ENCODE measurements around the gene RIC3. TPM values are rescaled to one million over a fixed set of nuclear protein-coding genes. Genes with fewer than 3 reads are reported as not detected.

RIC3 gene, protein sequence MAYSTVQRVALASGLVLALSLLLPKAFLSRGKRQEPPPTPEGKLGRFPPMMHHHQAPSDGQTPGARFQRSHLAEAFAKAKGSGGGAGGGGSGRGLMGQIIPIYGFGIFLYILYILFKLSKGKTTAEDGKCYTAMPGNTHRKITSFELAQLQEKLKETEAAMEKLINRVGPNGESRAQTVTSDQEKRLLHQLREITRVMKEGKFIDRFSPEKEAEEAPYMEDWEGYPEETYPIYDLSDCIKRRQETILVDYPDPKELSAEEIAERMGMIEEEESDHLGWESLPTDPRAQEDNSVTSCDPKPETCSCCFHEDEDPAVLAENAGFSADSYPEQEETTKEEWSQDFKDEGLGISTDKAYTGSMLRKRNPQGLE
- 8.9 and 9.1 TPM in 2 replicates for total RNA-seq
- long read RNA-seq, transcript RIC3-203 (6 exons, 2,929 nt), result major isoform, 7 of 24 reads
- long read RNA-seq, partial matches to known transcripts, result 0 of 24 reads
- long read RNA-seq, other reads (novel, unspliced or antisense), result 17 of 24 reads

- Mint-ChIP-seq H3K27me3 (ENCODE audit: low read depth) (peaks cover 74% of the 10 kb centered on the region), H3K9me3 (peaks cover 2% of the 10 kb centered on the region), H3K4me1 (peaks cover 15% of the 10 kb centered on the region), H3K36me3 (ENCODE audit: low read depth) (no peaks in the 10 kb centered on the region), H3K27ac (ENCODE audit: unreplicated experiment) (peak within 1 kb of the TSS; percentile 17), H3K4me3 (peak within 1 kb of the TSS; percentile 65)
- TF ChIP-seq CTCF (conservative IDR thresholded peaks at IDR 0.05), result peak; percentile 26
- DNase-seq (ENCODE audit: low read depth, low spot score), result peak; percentile 4
Observed at GRCh38 chr11:8168485-8169257, at the start of gene RIC3. Gene RIC3 (minus strand): TSS chr11:8169025. CDS start chr11:8168989, 36 bp downstream.

- no peak for DNase-seq (ENCODE audit: low read depth, low spot score)
- no peak overlapping the region for H3K4me3 Mint-ChIP-seq
- H3K27ac Mint-ChIP-seq (ENCODE audit: unreplicated experiment), result no peak overlapping the region
- no peaks in the 10 kb centered on the region for H3K36me3 Mint-ChIP-seq (ENCODE audit: low read depth)
- H3K9me3 Mint-ChIP-seq, result no peaks in the 10 kb centered on the region
- H3K4me1 Mint-ChIP-seq, result peaks cover 13% of the 10 kb centered on the region
- TF ChIP-seq CTCF (conservative IDR thresholded peaks at IDR 0.05), result no peak
- H3K27me3 Mint-ChIP-seq (ENCODE audit: low read depth), result no peaks in the 10 kb centered on the region
Observed at GRCh38 chr11:8218409-8218808, 49.6 kb upstream of the RIC3 start.

- Mint-ChIP-seq H3K27ac (ENCODE audit: unreplicated experiment) (no peak overlapping the region), H3K4me1 (peaks cover 9% of the 10 kb centered on the region), H3K36me3 (ENCODE audit: low read depth) (no peaks in the 10 kb centered on the region), H3K9me3 (no peaks in the 10 kb centered on the region), H3K27me3 (ENCODE audit: low read depth) (no peaks in the 10 kb centered on the region), H3K4me3 (no peak overlapping the region)
- no peak for TF ChIP-seq CTCF (conservative IDR thresholded peaks at IDR 0.05)
- no peak for DNase-seq (ENCODE audit: low read depth, low spot score)
Observed at GRCh38 chr11:8217926-8218325, 49.1 kb upstream of the RIC3 start.

- no peaks in the 10 kb centered on the region for H3K9me3 Mint-ChIP-seq
- H3K27ac Mint-ChIP-seq (ENCODE audit: unreplicated experiment), result no peak overlapping the region
- peaks cover 3% of the 10 kb centered on the region for H3K4me1 Mint-ChIP-seq
- DNase-seq (ENCODE audit: low read depth, low spot score), result no peak
- no peaks in the 10 kb centered on the region for H3K36me3 Mint-ChIP-seq (ENCODE audit: low read depth)
- H3K27me3 Mint-ChIP-seq (ENCODE audit: low read depth), result no peaks in the 10 kb centered on the region
- no peak overlapping the region for H3K4me3 Mint-ChIP-seq
- no peak for TF ChIP-seq CTCF (conservative IDR thresholded peaks at IDR 0.05)
Observed at GRCh38 chr11:8217136-8217535, 48.3 kb upstream of the RIC3 start.

DNA sequence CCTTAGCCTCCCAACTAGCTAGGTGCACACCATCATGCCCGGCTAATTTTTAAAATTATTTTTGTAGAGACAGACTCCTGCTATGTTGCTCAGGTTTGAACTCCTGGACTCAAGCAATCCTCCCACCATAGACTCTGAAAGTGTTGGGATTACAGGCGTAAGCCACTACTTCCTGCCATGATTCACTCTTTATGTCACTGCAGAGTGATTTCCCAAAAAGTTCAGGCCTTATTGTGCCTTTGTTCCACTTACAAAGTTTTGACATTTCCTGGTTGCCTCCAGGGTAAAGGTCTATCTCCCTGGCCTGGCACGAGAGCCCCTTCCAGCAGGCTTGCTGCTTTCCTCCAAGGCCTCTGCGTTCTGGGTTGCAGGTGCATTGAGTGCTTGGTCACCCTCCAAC lies 44.6 kb upstream of the RIC3 start:
- no peak for TF ChIP-seq CTCF (conservative IDR thresholded peaks at IDR 0.05)
- Mint-ChIP-seq H3K36me3 (ENCODE audit: low read depth) (no peaks in the 10 kb centered on the region), H3K27me3 (ENCODE audit: low read depth) (no peaks in the 10 kb centered on the region), H3K9me3 (no peaks in the 10 kb centered on the region), H3K27ac (ENCODE audit: unreplicated experiment) (no peak overlapping the region), H3K4me1 (no peaks in the 10 kb centered on the region), H3K4me3 (no peak overlapping the region)
- no peak for DNase-seq (ENCODE audit: low read depth, low spot score)
